T-cell (primary cell): Measurements from ENCODE around the gene ZNRF3. TPM values are rescaled to one million over a fixed set of nuclear protein-coding genes. Genes with fewer than 3 reads are reported as not detected.

Experiments
- ATAC-seq, 4 experiments: fragments of 200-7000 bp in 3 of 4; fragments of 150-1000 bp in 1 of 4; cut with Tn5 transposase; replicated peaks in 1 of 4; 1 replicate in 3 of 4; 2 replicates in 1 of 4; pipeline ENCODE4 v1.10.0; 2021; ENCODE audit warnings: moderate library complexity in 3 of 4, mild to moderate bottlenecking in 2 of 4, moderate number of reproducible peaks in 1 of 4
- CTCF ChIA-PET, 2 donors: fragments of 300-600 bp; sonication (Branson Sonifier 250); formaldehyde crosslinking; loops; one replicate each; lab custom pipeline; 2022; ENCODE audit warnings: antibody characterized with exemption in 2 of 2; lab: Charles Lee
- POLR2A ChIA-PET, 2 donors: fragments of 300-600 bp; sonication (Branson Sonifier 250); formaldehyde crosslinking; loops; one replicate each; lab custom pipeline; 2022; ENCODE audit warnings: antibody characterized with exemption in 2 of 2; lab: Charles Lee
- DNase-seq, 35 experiments: peaks; one replicate each; pipeline versions ENCODE4 v3.0.0 to v3.0.0-alpha.2; 2013 to 2023
- H3K27ac ChIP-seq: one replicate; pipeline ENCODE4 v1.5.1; 2013; ENCODE audit warnings: low read length
- H3K27me3 ChIP-seq, 2 experiments: replicated peaks in 1 of 2; 1 replicate in 1 of 2; 2 replicates in 1 of 2; pipeline versions ENCODE4 v1.6.1 to v1.7.0; 2013; ENCODE audit warnings: low read length in 1 of 2, mixed read lengths in 1 of 2; ENCODE audit not compliant: control insufficient read depth in 2 of 2, insufficient read depth in 2 of 2; ENCODE audit errors: extremely low read depth in 1 of 2
- H3K36me3 ChIP-seq, 2 donors: 1 replicate in 1 of 2; 2 replicates in 1 of 2; pipeline versions ENCODE4 v1.6.1 to v1.7.0; 2013; ENCODE audit warnings: low read length in 1 of 2; ENCODE audit not compliant: control insufficient read depth in 2 of 2, insufficient read depth in 1 of 2; ENCODE audit errors: extremely low read depth in 1 of 2
- H3K4me1 ChIP-seq, 2 experiments: 1 replicate in 1 of 2; 2 replicates in 1 of 2; pipeline versions ENCODE4 v1.6.1 to v1.7.0; 2013; ENCODE audit warnings: low read length in 2 of 2, mixed read lengths in 1 of 2; ENCODE audit not compliant: insufficient read depth in 2 of 2, control insufficient read depth in 1 of 2; ENCODE audit errors: extremely low read depth in 1 of 2
- H3K4me3 ChIP-seq, 2 donors: 1 replicate in 1 of 2; 2 replicates in 1 of 2; pipeline versions ENCODE4 v1.5.1 to v1.7.0; 2013; ENCODE audit warnings: mild to moderate bottlenecking in 2 of 2, low read length in 1 of 2, moderate library complexity in 1 of 2; ENCODE audit not compliant: control insufficient read depth in 1 of 2; ENCODE audit errors: extremely low read depth in 1 of 2
- H3K9me3 ChIP-seq: 2 replicates; pipeline ENCODE4 v1.7.0; 2013
- H3K27ac Mint-ChIP-seq, 2 donors: one replicate each; pipeline ENCODE4 v1.8.0; 2020 to 2021; ENCODE audit warnings: mild to moderate bottlenecking in 2 of 2, mixed read lengths in 2 of 2
- H3K27me3 Mint-ChIP-seq, 2 donors: one replicate each; pipeline ENCODE4 v1.8.0; 2021 to 2022; ENCODE audit warnings: mixed read lengths in 2 of 2
- H3K36me3 Mint-ChIP-seq: one replicate; pipeline ENCODE4 v1.8.0; 2021; ENCODE audit warnings: mixed read lengths
- H3K4me1 Mint-ChIP-seq, 3 donors: one replicate each; pipeline ENCODE4 v1.8.0; 2020 to 2022; ENCODE audit warnings: mixed read lengths in 3 of 3, mild to moderate bottlenecking in 1 of 3
- H3K4me3 Mint-ChIP-seq, 3 donors: one replicate each; pipeline ENCODE4 v1.8.0; 2020 to 2022; ENCODE audit warnings: mild to moderate bottlenecking in 3 of 3, mixed read lengths in 3 of 3, moderate library complexity in 3 of 3
- H3K9me3 Mint-ChIP-seq, 3 donors: one replicate each; pipeline ENCODE4 v1.8.0; 2020 to 2022; ENCODE audit warnings: mixed read lengths in 3 of 3
- WGBS: methylation state at CpG from one replicate; pipeline ENCODE4 v1.1.5; 2013; ENCODE audit warnings: missing lambda C conversion rate; ENCODE audit not compliant: insufficient coverage; 5-methylcytosine and 5-hydroxymethylcytosine counted together
- total RNA-seq, 35 experiments: library from RNA in 6 of 35; stranded (reverse) in 6 of 35; fragments of 120-200 nt in 1 of 35; gene quantifications; one replicate each; pipeline versions ENCODE4 v1.2.1 to v1.2.4 and lab custom pipeline; 2013 to 2026

ZNRF3 gene
- total RNA-seq, 5 donors from 2014 or later (not counting 1 experiment from before 2014, with no cell fraction given) = 0.70 to 2.1 (median 1.1) TPM

DNA sequence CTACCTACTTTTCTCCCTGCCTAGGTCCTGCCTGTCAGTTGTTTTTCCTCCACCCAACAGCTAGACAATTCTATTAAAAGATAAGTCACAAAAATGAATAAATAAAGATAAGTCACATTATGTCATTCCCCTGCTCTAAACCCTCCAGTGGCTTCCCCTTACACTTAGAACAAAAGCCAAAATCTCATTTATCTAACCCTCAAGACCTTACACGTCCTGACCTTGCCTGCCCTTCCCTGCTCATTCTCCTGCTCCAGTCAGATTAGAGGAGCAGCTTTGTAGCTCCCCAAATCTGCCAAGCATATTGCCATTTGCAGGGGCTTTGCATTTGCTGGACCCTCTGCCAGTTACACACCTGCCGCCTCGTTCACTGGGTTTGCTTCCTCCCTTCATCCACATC is 206.1 kb downstream of the ZNRF3 start:
- H3K4me3 Mint-ChIP-seq = no peak overlapping the region
- Histone ChIP-seq H3K27me3 (peaks cover 0 to 12% of the 10 kb centered on the region in 2 experiments), H3K9me3 (no peaks in the 10 kb centered on the region), H3K36me3 (no peaks in the 10 kb centered on the region), H3K27ac (no peak overlapping the region), H3K4me3 (no peak overlapping the region), H3K4me1 (no peaks in the 10 kb centered on the region)
- ChIA-PET POLR2A (no interaction called here), CTCF (interaction anchor here in 1 of 2 donors (0.5 kb wide), 1 partner anchor 15 kb away, joined by 4 read pairs; no protein-coding TSS in a partner anchor)
- DNase-seq = no peak
- no peaks in the 10 kb centered on the region for H3K4me1 Mint-ChIP-seq
- peaks cover 12 to 33% of the 10 kb centered on the region in 2 donors for H3K27me3 Mint-ChIP-seq
- H3K36me3 Mint-ChIP-seq = no peaks in the 10 kb centered on the region
- WGBS = 40% methylated on average over 3 of the region's 3 CpGs
- H3K9me3 Mint-ChIP-seq = no peaks in the 10 kb centered on the region
- no peak for ATAC-seq
- no peak overlapping the region for H3K27ac Mint-ChIP-seq

DNA sequence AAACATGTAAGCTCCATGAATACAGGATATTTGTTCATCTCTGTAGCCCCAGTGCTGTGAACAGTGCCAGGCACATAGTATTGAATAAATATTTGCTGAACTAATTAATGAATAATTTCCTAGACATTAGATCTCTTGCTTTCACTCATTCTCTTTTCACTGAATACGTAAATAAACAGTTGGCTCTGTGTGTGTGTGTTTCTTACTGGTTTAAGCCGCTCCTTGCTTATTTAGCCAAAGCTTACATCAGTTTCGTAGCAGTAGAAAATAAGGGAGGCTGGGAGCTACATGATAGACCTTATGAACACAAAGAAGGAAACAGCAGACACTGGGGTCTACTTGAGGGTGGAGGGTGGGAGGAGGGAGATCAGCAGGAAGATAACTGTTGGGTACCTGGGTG is 206.7 kb downstream of the ZNRF3 start:
- Histone ChIP-seq H3K36me3 (no peaks in the 10 kb centered on the region), H3K4me1 (no peaks in the 10 kb centered on the region), H3K27ac (no peak overlapping the region), H3K4me3 (no peak overlapping the region), H3K27me3 (peaks cover 0 to 12% of the 10 kb centered on the region in 2 experiments), H3K9me3 (no peaks in the 10 kb centered on the region)
- WGBS = no CpG with 5 or more reads among the region's 3 CpGs
- ChIA-PET CTCF (no interaction called here), POLR2A (no interaction called here)
- DNase-seq = no peak
- peaks cover 12 to 34% of the 10 kb centered on the region in 2 donors for H3K27me3 Mint-ChIP-seq
- H3K4me3 Mint-ChIP-seq = no peak overlapping the region
- H3K27ac Mint-ChIP-seq = no peak overlapping the region
- no peaks in the 10 kb centered on the region for H3K9me3 Mint-ChIP-seq
- H3K36me3 Mint-ChIP-seq = no peaks in the 10 kb centered on the region
- ATAC-seq = no peak
- H3K4me1 Mint-ChIP-seq = no peaks in the 10 kb centered on the region

DNA sequence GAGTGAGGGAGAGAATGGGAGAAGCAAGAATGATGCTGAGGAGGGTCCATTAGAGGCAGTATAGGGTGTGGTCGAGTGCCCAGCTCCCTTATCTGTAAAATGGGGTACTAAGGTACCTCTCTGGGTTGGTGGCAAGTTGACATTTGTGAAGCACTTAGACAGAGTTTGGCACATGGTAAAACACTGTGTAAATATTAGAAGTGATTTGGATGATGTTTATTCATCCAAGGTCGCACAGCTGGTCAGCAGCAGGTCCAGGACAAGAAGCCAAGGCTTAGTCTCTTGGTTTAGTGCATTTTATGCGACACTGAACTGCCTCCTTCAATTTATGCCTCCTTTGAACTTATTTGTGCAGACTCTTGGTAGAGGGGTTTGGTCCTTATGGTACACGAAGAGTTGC is 208.9 kb downstream of the ZNRF3 start:
- Mint-ChIP-seq H3K4me3 (no peak overlapping the region), H3K27ac (no peak overlapping the region), H3K36me3 (no peaks in the 10 kb centered on the region), H3K4me1 (no peaks in the 10 kb centered on the region), H3K27me3 (peaks cover 12 to 31% of the 10 kb centered on the region in 2 donors), H3K9me3 (no peaks in the 10 kb centered on the region)
- ATAC-seq = no peak
- H3K27ac ChIP-seq = no peak overlapping the region
- H3K27me3 ChIP-seq = peaks cover 0 to 8% of the 10 kb centered on the region in 2 experiments
- H3K36me3 ChIP-seq = no peaks in the 10 kb centered on the region
- CTCF ChIA-PET = no interaction called here
- no peak overlapping the region for H3K4me3 ChIP-seq
- no peaks in the 10 kb centered on the region for H3K9me3 ChIP-seq
- H3K4me1 ChIP-seq = no peaks in the 10 kb centered on the region
- 69% methylated on average over 2 of the region's 4 CpGs for WGBS
- POLR2A ChIA-PET = no interaction called here
- DNase-seq = no peak

DNA sequence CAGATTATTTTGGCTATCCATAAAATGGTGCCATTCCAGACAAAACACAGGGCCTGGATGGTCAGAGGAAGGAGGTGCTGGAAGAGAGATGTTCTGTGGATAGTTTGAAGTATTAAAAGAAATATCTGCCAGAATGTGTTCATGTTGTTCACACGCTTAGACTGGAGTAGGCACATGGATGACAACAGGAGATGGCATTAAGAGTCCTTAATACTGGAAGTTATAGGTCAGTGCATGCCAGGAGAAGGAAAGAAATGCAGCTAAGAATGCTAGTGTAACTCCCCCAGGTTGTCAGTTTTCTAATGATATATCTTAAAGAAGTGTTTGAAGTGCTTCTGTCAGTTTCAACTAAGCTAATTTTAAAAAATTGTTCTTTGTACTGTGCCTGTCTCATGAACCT is 209.7 kb downstream of the ZNRF3 start:
- POLR2A ChIA-PET = no interaction called here
- CTCF ChIA-PET = no interaction called here

DNA sequence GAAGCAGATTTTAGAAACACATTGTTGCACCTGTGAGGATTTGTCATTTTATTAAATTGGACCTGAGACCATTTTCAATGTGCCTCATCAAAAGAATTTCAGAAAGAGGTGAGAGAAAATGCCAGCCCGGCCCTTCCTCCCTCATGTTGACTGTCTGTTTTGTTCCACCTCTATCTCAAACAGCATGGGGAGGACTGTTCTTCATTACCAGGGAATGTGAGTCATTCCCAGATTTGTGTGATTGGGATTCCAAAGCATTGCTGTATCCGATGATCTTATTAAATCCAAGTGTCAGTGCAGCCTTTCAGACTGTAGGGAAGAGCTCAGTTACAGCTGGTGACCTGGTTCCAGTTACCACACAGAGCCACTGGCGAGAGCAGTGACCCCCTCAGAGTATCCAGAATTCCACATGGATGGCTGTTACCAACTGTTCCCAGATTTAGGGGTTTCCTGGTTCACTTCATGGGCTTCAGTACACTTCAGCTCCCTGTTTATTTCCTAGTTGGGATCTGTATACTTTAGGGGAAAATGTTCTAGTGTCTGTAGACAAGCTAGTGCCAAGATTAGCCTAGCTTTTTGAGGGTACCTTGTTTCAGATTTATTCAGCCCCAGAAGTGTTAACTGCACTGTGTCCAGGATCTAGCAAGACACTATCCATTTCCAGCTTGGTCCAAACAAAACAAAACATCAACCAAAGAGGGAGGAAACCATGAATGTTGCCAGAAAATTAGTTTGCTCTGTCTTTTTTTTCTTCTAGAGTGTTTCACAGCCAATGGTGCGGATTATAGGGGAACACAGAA is 210.3 kb downstream of the ZNRF3 start:
- ChIA-PET POLR2A (interaction anchor here in 1 of 2 donors (0.6 kb wide), 1 partner anchor 47 kb away, joined by 5 read pairs; no protein-coding TSS in a partner anchor), CTCF (no interaction called here)
- Mint-ChIP-seq H3K4me1 (no peaks in the 10 kb centered on the region), H3K27ac (no peak overlapping the region), H3K9me3 (no peaks in the 10 kb centered on the region), H3K36me3 (no peaks in the 10 kb centered on the region), H3K4me3 (no peak overlapping the region), H3K27me3 (peaks cover 12 to 25% of the 10 kb centered on the region in 2 donors)
- Histone ChIP-seq H3K4me1 (no peaks in the 10 kb centered on the region), H3K36me3 (no peaks in the 10 kb centered on the region), H3K27me3 (peaks cover 0 to 8% of the 10 kb centered on the region in 2 experiments), H3K27ac (no peak overlapping the region), H3K4me3 (no peak overlapping the region), H3K9me3 (no peaks in the 10 kb centered on the region)
- DNase-seq = no peak
- ATAC-seq = no peak
- 54% methylated on average over 2 of the region's 4 CpGs for WGBS

More for the DNA sequence above, 209.7 kb downstream of the ZNRF3 start:
- Histone ChIP-seq H3K36me3 (no peaks in the 10 kb centered on the region), H3K27me3 (peaks cover 0 to 8% of the 10 kb centered on the region in 2 experiments), H3K27ac (no peak overlapping the region), H3K4me3 (no peak overlapping the region), H3K4me1 (no peaks in the 10 kb centered on the region), H3K9me3 (no peaks in the 10 kb centered on the region)
- DNase-seq (no peak), ATAC-seq (no peak)
- 89% methylated on average over 1 of the region's 1 CpG for WGBS
- Mint-ChIP-seq H3K4me1 (no peaks in the 10 kb centered on the region), H3K4me3 (no peak overlapping the region), H3K27ac (no peak overlapping the region), H3K27me3 (peaks cover 12 to 29% of the 10 kb centered on the region in 2 donors), H3K36me3 (no peaks in the 10 kb centered on the region), H3K9me3 (no peaks in the 10 kb centered on the region)

DNA sequence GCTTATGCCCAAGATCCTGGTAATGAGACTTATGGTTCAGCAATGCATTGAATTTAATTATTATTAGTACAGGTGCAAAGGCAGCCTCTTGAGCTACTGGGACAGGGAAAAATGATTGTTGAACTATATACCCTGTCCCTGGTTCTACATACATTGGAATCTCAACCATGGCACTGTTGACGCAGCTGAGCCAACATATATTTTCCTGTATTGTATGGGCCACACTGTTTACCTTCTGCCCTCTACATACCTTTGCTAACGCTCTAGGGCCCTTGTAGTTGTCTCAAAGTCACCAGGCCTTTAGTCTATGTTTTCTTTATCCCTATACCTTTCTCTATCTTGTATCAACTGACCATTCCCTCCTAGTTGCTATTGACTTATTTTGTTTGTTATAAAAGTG is 212.1 kb downstream of the ZNRF3 start:
- Mint-ChIP-seq H3K36me3 (no peaks in the 10 kb centered on the region), H3K27me3 (peaks cover 7 to 14% of the 10 kb centered on the region in 2 donors), H3K4me1 (no peaks in the 10 kb centered on the region), H3K9me3 (no peaks in the 10 kb centered on the region), H3K4me3 (no peak overlapping the region), H3K27ac (no peak overlapping the region)
- no peak overlapping the region for H3K27ac ChIP-seq
- no peak for ATAC-seq
- ChIA-PET POLR2A (interaction anchor here (0.5 to 0.6 kb wide), 2 partner anchors 99 to 529 kb away, joined by 5 to 9 read pairs; no protein-coding TSS in a partner anchor), CTCF (no interaction called here)
- H3K36me3 ChIP-seq = no peaks in the 10 kb centered on the region
- DNase-seq = no peak
- no peaks in the 10 kb centered on the region for H3K9me3 ChIP-seq
- H3K4me3 ChIP-seq = no peak overlapping the region
- H3K4me1 ChIP-seq = no peaks in the 10 kb centered on the region
- peaks cover 0 to 2% of the 10 kb centered on the region in 2 experiments for H3K27me3 ChIP-seq
- 100% methylated on average over 1 of the region's 2 CpGs for WGBS
